HepG2 (cell line): ENCODE data around the gene EXOC6B. TPM values are rescaled to one million over a fixed set of nuclear protein-coding genes. Genes with fewer than 3 reads are reported as not detected.

Experiments
- ATAC-seq: fragments of 200-7000 bp; cut with Tn5 transposase; 3 replicates; pipeline ENCODE4 v1.9.1; 2020; ENCODE audit warnings: mild to moderate bottlenecking, moderate library complexity
- BruUV-seq: library from RNA; stranded (reverse); fragments of 400-500 nt; replicated peaks from 2 replicates; lab custom pipeline; 2021; lab: Mats Ljungman, UMichigan
- CTCF ChIA-PET: fragments of 300-600 bp; formaldehyde crosslinking; extraction: SDS; loops from one replicate; lab custom pipeline; 2021; ENCODE audit warnings: low total read pairs, inconsistent platforms, low intra/inter-chr PET ratio; lab: Yijun Ruan, JAX
- POLR2A ChIA-PET: fragments of 350-600 bp; sonication (Branson Sonifier 250); formaldehyde crosslinking; loops from one replicate; lab custom pipeline; 2020; ENCODE audit warnings: antibody characterized with exemption, inconsistent platforms; lab: Yijun Ruan, JAX
- DNase-seq: peaks from one replicate; pipeline ENCODE4 v3.0.0-alpha.2; 2015; ENCODE audit warnings: low spot score
- FAIRE-seq: peaks from 3 replicates; lab custom pipeline; 2011; peaks lifted over from hg19 to GRCh38; lab: Jason Lieb, UNC
- H2AFZ ChIP-seq: one replicate; pipeline ENCODE4 v1.6.1; 2011; ENCODE audit warnings: low read length, inconsistent platforms
- H3K27ac ChIP-seq: fragments of 300-600 bp; 3 replicates; pipeline ENCODE4 v1.8.0; 2011; ENCODE audit warnings: mixed run types, mild to moderate bottlenecking, mixed read lengths, low read length, inconsistent platforms; ENCODE audit not compliant: insufficient read depth; ENCODE audit errors: extremely low read length
- H3K27me3 ChIP-seq, 2 experiments: fragments of 200-600 bp in 1 of 2; 2 replicates in 1 of 2; 3 replicates in 1 of 2; pipeline versions ENCODE4 v1.6.0 to v1.8.0; 2011; ENCODE audit warnings: low read length in 2 of 2, mild to moderate bottlenecking in 2 of 2, moderate library complexity in 2 of 2, inconsistent platforms in 1 of 2; ENCODE audit not compliant: insufficient read depth in 2 of 2, control insufficient read depth in 1 of 2
- H3K36me3 ChIP-seq, 2 experiments: fragments of 200-600 bp in 1 of 2; replicated peaks in 1 of 2; 2 replicates in 1 of 2; 3 replicates in 1 of 2; pipeline versions ENCODE4 v1.5.1 to v1.8.0; 2011; ENCODE audit warnings: low read length in 2 of 2, inconsistent platforms in 1 of 2; ENCODE audit not compliant: insufficient read depth in 2 of 2, control insufficient read depth in 1 of 2
- H3K4me1 ChIP-seq: 2 replicates; pipeline ENCODE4 v1.5.1; 2012; ENCODE audit warnings: low read length, inconsistent platforms; ENCODE audit not compliant: insufficient read depth
- H3K4me2 ChIP-seq: 2 replicates; pipeline ENCODE4 v1.6.0; 2011; ENCODE audit warnings: low read depth, low read length, inconsistent platforms
- H3K4me3 ChIP-seq, 3 experiments: fragments of 200-600 bp in 1 of 3; sonication (generic), shearing (Covaris generic) in 1 of 3; replicated peaks in 1 of 3; 2 replicates each; pipeline ENCODE4 v1.5.1; 2011 to 2016; ENCODE audit warnings: low read length in 3 of 3, inconsistent platforms in 2 of 3, low read depth in 2 of 3, mild to moderate bottlenecking in 2 of 3, control low read depth in 1 of 3, mixed read lengths in 1 of 3; ENCODE audit not compliant: insufficient read depth in 1 of 3
- H3K79me2 ChIP-seq: one replicate; pipeline ENCODE4 v1.6.1; 2011; ENCODE audit warnings: low read length, inconsistent platforms; ENCODE audit not compliant: insufficient read depth
- H3K9ac ChIP-seq: 2 replicates; pipeline ENCODE4 v1.6.0; 2011; ENCODE audit warnings: mild to moderate bottlenecking, low read depth, low read length, inconsistent platforms; ENCODE audit not compliant: insufficient read depth
- H3K9me3 ChIP-seq: 2 replicates; pipeline ENCODE4 v1.5.1; 2012; ENCODE audit warnings: mild to moderate bottlenecking, low read length
- H4K20me1 ChIP-seq: 2 replicates; pipeline ENCODE4 v1.6.0; 2011; ENCODE audit warnings: inconsistent platforms, mild to moderate bottlenecking, low read length, moderate library complexity; ENCODE audit not compliant: insufficient read depth
- HOXA3 ChIP-seq: sonication (generic); formaldehyde crosslinking; IDR thresholded peaks from 2 replicates; pipeline ENCODE4 v1.5.0; 2020; ENCODE audit warnings: missing genetic modification reagents
- MAZ ChIP-seq, 2 experiments: sonication (generic) in 1 of 2; formaldehyde crosslinking in 1 of 2; IDR thresholded peaks; 2 replicates each; pipeline versions ENCODE4 v1.5.0 to v1.6.1; 2012 to 2020; ENCODE audit warnings: low read depth in 2 of 2, mild to moderate bottlenecking in 2 of 2, borderline replicate concordance in 1 of 2, improper control_type of control experiment in 1 of 2, low read length in 1 of 2, missing genetic modification reagents in 1 of 2, moderate library complexity in 1 of 2
- NR2F2 ChIP-seq: IDR thresholded peaks from 2 replicates; pipeline ENCODE4 v1.6.1; 2012; ENCODE audit warnings: low read depth, inconsistent platforms, borderline replicate concordance
- TOE1 ChIP-seq: sonication (generic); formaldehyde crosslinking; IDR thresholded peaks from 2 replicates; pipeline ENCODE4 v1.4.0; 2020; ENCODE audit warnings: mild to moderate bottlenecking, missing genetic modification reagents
- ZBTB7A ChIP-seq: sonication (generic); formaldehyde crosslinking; IDR thresholded peaks from 2 replicates; pipeline ENCODE4 v1.8.0; 2022; ENCODE audit warnings: mild to moderate bottlenecking, missing genetic modification reagents
- ZNF468 ChIP-seq: sonication (generic); formaldehyde crosslinking; IDR thresholded peaks from 2 replicates; pipeline ENCODE4 v1.8.0; 2022; ENCODE audit warnings: mild to moderate bottlenecking, moderate library complexity, missing genetic modification reagents
- ZNF615 ChIP-seq: sonication (generic); formaldehyde crosslinking; IDR thresholded peaks from 2 replicates; pipeline ENCODE4 v1.5.0; 2020; ENCODE audit warnings: mild to moderate bottlenecking, missing genetic modification reagents, borderline replicate concordance
- WGBS: methylation state at CpG from one replicate; pipeline ENCODE4 v1.1.6; 2017; ENCODE audit warnings: low lambda C conversion rate; 5-methylcytosine and 5-hydroxymethylcytosine counted together
- in situ Hi-C: cut with HindIII; loops from 2 replicates; pipeline ENCODE4 v1.10.0; 2017; ENCODE audit warnings: low pct_unique_long_range_greater_than_20kb; ENCODE audit not compliant: extremely low pct_ligation_motif_present
- intact Hi-C: fragments of 100-400 bp; cut with micrococcal nuclease; formaldehyde crosslinking; loops from one replicate; pipeline ENCODE4 v1.10.0; 2022; ENCODE audit not compliant: unreplicated experiment
- polyA plus RNA-seq, 8 experiments: library from polyadenylated mRNA; depleted of rRNA in 3 of 8; stranded (reverse) in 7 of 8; unstranded in 1 of 8; fragments of >200 nt; fragmentation: Illumina TruSeq in 4 of 8; extraction: Trizol in 4 of 8; gene quantifications; 2 replicates each; pipeline versions ENCODE4 v1.2.1 to v1.2.3, GENCODE V29; 2011 to 2016; ENCODE audit warnings: low read depth in 4 of 8, missing spikeins in 1 of 8, mixed read lengths in 1 of 8; ENCODE audit not compliant: insufficient read depth in 1 of 8
- total RNA-seq, 5 experiments: library from RNA; depleted of rRNA; stranded (reverse); fragments of >200 nt; fragmentation: Illumina TruSeq; extraction: Trizol; gene quantifications; 2 replicates each; pipeline ENCODE4 v1.2.3, GENCODE V29; 2016; ENCODE audit warnings: low read depth in 1 of 5
- TF ChIP-seq, protein P1 (sequence below): sonication (generic); formaldehyde crosslinking; IDR thresholded peaks from 2 replicates; pipeline ENCODE4 v1.5.0; 2020; ENCODE audit warnings: missing genetic modification reagents, mild to moderate bottlenecking, borderline replicate concordance
- TF ChIP-seq, protein P2 (sequence below), 2 experiments: sonication (generic) in 1 of 2; formaldehyde crosslinking in 1 of 2; IDR thresholded peaks; 2 replicates each; pipeline versions ENCODE4 v1.5.1 to v1.6.1; 2011 to 2020; ENCODE audit warnings: borderline replicate concordance in 1 of 2, low read depth in 1 of 2, low read length in 1 of 2, mild to moderate bottlenecking in 1 of 2, missing genetic modification reagents in 1 of 2, moderate library complexity in 1 of 2
- TF ChIP-seq, protein P3 (sequence below): sonication (generic); formaldehyde crosslinking; IDR thresholded peaks from 2 replicates; pipeline ENCODE4 v1.4.0; 2020; ENCODE audit warnings: missing genetic modification reagents, borderline replicate concordance

EXOC6B gene
- total and polyA plus RNA-seq, 2 of the 13 experiments (the other 11 are each of a cell fraction or from before 2014, with no cell fraction given), result 9.1 to 15.9 TPM

DNA sequence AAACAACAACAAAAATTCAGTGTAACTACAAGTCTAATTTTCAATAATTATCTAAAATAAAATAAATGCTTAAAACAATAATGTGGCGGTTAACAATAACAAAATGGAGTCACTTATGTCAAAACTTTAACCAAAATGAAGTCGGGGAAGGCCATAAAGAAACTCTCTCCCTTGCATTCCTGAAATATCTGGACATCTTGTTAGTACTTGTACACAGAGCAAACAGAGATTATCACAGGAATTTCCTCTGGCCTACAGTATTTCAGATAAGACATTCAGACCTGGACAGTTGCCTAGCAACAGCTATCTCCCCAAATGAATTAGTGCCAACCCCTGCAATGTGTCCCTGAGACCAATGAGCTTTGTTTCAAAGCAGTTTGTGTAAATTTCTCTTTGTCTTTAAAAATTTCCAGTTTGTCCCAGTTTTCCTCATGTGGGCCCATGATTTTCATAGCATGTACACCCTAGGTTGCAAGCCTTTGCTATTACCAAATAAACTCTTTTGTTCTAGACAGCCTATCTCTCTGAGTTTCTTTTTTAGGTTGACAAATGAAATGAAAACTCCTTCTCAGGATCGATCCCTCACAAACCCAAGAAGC, 68.6 kb downstream of the EXOC6B start:
- peaks cover 9% of the 10 kb centered on the region for H3K9me3 ChIP-seq
- CTCF ChIA-PET, result no interaction called here
- peak; percentile 88 for FAIRE-seq
- intact Hi-C loops (loop anchor here (5.0 kb wide), 1 partner anchor 35 kb away; no protein-coding TSS in a partner anchor), in situ Hi-C loops (no loop called here)
- no peaks in the 10 kb centered on the region for H3K36me3 ChIP-seq
- peak overlapping the region; percentile 68 for H3K9ac ChIP-seq
- no peak overlapping the region for H2AFZ ChIP-seq
- peak overlapping the region; percentile 93 for H3K27ac ChIP-seq
- no peaks in the 10 kb centered on the region for H3K27me3 ChIP-seq
- no TSS peak for BruUV-seq
- peaks cover 74% of the 10 kb centered on the region for H3K4me1 ChIP-seq
- peak; percentile 100 for DNase-seq
- peak overlapping the region; percentile 64 for H3K4me2 ChIP-seq
- no peaks in the 10 kb centered on the region for H4K20me1 ChIP-seq
- 15% methylated on average over 3 of the region's 3 CpGs for WGBS
- POLR2A ChIA-PET, result no interaction called here
- ATAC-seq, result peak; percentile 98
- no peaks in the 10 kb centered on the region for H3K79me2 ChIP-seq
- H3K4me3 ChIP-seq, result peak overlapping the region in 2 of 3 experiments; percentile 27 to 55; a peak in 4 of 6 replicates
- TF ChIP-seq, protein P1, sequence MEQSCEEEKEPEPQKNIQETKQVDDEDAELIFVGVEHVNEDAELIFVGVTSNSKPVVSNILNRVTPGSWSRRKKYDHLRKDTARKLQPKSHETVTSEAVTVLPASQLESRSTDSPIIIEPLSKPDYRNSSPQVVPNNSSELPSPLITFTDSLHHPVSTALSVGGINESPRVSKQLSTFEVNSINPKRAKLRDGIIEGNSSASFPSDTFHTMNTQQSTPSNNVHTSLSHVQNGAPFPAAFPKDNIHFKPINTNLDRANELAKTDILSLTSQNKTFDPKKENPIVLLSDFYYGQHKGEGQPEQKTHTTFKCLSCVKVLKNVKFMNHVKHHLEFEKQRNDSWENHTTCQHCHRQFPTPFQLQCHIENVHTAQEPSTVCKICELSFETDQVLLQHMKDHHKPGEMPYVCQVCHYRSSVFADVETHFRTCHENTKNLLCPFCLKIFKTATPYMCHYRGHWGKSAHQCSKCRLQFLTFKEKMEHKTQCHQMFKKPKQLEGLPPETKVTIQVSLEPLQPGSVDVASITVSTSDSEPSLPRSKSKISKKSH, result no peak
- no peak for TF ChIP-seq MAZ (IDR thresholded peaks at IDR 0.05; ENCODE audit: borderline replicate concordance, low read depth, low read length)
- no peak for TF ChIP-seq MAZ (CRISPR knock-in tag; IDR thresholded peaks at IDR 0.05; ENCODE audit: low read depth)
- peak; percentile 69; the same call in 1 of the 2 replicates for TF ChIP-seq NR2F2
- no peak for TF ChIP-seq TOE1
- no peak for TF ChIP-seq ZNF468 (CRISPR knock-in tag)
- TF ChIP-seq ZNF615, result no peak
- TF ChIP-seq HOXA3 (CRISPR knock-in tag), result peak; percentile 81
- TF ChIP-seq, protein P2, sequence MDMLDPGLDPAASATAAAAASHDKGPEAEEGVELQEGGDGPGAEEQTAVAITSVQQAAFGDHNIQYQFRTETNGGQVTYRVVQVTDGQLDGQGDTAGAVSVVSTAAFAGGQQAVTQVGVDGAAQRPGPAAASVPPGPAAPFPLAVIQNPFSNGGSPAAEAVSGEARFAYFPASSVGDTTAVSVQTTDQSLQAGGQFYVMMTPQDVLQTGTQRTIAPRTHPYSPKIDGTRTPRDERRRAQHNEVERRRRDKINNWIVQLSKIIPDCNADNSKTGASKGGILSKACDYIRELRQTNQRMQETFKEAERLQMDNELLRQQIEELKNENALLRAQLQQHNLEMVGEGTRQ (IDR thresholded peaks at IDR 0.05; ENCODE audit: low read depth, low read length), result no peak
- TF ChIP-seq, protein P2 (CRISPR knock-in tag; IDR thresholded peaks at IDR 0.05; ENCODE audit: borderline replicate concordance), result no peak
- TF ChIP-seq, protein P3, sequence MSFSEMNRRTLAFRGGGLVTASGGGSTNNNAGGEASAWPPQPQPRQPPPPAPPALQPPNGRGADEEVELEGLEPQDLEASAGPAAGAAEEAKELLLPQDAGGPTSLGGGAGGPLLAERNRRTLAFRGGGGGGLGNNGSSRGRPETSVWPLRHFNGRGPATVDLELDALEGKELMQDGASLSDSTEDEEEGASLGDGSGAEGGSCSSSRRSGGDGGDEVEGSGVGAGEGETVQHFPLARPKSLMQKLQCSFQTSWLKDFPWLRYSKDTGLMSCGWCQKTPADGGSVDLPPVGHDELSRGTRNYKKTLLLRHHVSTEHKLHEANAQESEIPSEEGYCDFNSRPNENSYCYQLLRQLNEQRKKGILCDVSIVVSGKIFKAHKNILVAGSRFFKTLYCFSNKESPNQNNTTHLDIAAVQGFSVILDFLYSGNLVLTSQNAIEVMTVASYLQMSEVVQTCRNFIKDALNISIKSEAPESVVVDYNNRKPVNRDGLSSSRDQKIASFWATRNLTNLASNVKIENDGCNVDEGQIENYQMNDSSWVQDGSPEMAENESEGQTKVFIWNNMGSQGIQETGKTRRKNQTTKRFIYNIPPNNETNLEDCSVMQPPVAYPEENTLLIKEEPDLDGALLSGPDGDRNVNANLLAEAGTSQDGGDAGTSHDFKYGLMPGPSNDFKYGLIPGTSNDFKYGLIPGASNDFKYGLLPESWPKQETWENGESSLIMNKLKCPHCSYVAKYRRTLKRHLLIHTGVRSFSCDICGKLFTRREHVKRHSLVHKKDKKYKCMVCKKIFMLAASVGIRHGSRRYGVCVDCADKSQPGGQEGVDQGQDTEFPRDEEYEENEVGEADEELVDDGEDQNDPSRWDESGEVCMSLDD (CRISPR knock-in tag), result peak; percentile 53; the same call in 1 of the 2 replicates
- TF ChIP-seq ZBTB7A (CRISPR knock-in tag), result no peak
